Urinary bladder (tissue), 4 donors: ENCODE results near the gene SNAI3. TPM values are rescaled to one million over a fixed set of nuclear protein-coding genes. Genes with fewer than 3 reads are reported as not detected.

Source experiments
- DNase-seq: peaks from one replicate; pipeline ENCODE4 v3.0.0-alpha.2; 2015; ENCODE audit errors: extremely low spot score
- H3K27ac ChIP-seq: one replicate; pipeline ENCODE4 v1.5.1; 2013; ENCODE audit warnings: low read depth, mild to moderate bottlenecking, moderate library complexity
- H3K36me3 ChIP-seq: one replicate; pipeline ENCODE4 v1.6.1; 2013; ENCODE audit warnings: mild to moderate bottlenecking, moderate library complexity; ENCODE audit not compliant: insufficient read depth
- H3K4me1 ChIP-seq: one replicate; pipeline ENCODE4 v1.6.1; 2013; ENCODE audit warnings: mild to moderate bottlenecking, moderate library complexity; ENCODE audit not compliant: insufficient read depth
- H3K4me3 ChIP-seq: one replicate; pipeline ENCODE4 v1.5.1; 2013; ENCODE audit warnings: low read depth, low read length
- WGBS: extraction: QIAGEN DNeasy Blood & Tissue Kit; methylation state at CpG from one replicate; pipeline ENCODE4 v1.1.7; 2013; 5-methylcytosine and 5-hydroxymethylcytosine counted together
- polyA plus RNA-seq: library from polyadenylated mRNA; stranded (reverse); fragments of 200-250 nt; gene quantifications from one replicate; pipeline ENCODE4 v1.2.3, GENCODE V29; 2013
- total RNA-seq: library from RNA; depleted of rRNA; stranded (reverse); fragments of >200 nt; gene quantifications from one replicate; pipeline ENCODE4 v1.2.3, GENCODE V29; 2014
- donor health status: healthy with polysubstance abuse.
- donor health status: healthy.

The SNAI3 gene
- total and polyA plus RNA-seq, 2 donors = 0.82 TPM; not detected in 1

GRCh38 chr16:88653596-88654362 lies 32.5 kb downstream of the SNAI3 start:
- 85% methylated on average over 32 of the region's 32 CpGs for WGBS
- Histone ChIP-seq H3K4me1 (no peaks in the 10 kb centered on the region), H3K36me3 (no peaks in the 10 kb centered on the region)

GRCh38 chr16:88653101-88653500 lies 33.2 kb downstream of the SNAI3 start:
- no peak overlapping the region for H3K27ac ChIP-seq
- no peak for DNase-seq
- 91% methylated on average over 13 of the region's 13 CpGs for WGBS
- no peak overlapping the region for H3K4me3 ChIP-seq
- H3K4me1 ChIP-seq = no peaks in the 10 kb centered on the region
- no peaks in the 10 kb centered on the region for H3K36me3 ChIP-seq

More at GRCh38 chr16:88653596-88654362, 32.5 kb downstream of the SNAI3 start:
- Histone ChIP-seq H3K27ac (no peak overlapping the region), H3K4me3 (no peak overlapping the region)
- DNase-seq = no peak

GRCh38 chr16:88652762-88653063 lies 33.6 kb downstream of the SNAI3 start:
- no peak overlapping the region for H3K27ac ChIP-seq
- H3K36me3 ChIP-seq = no peaks in the 10 kb centered on the region
- 92% methylated on average over 8 of the region's 8 CpGs for WGBS

GRCh38 chr16:88651989-88652761 lies 34.1 kb downstream of the SNAI3 start:
- Histone ChIP-seq H3K36me3 (no peaks in the 10 kb centered on the region), H3K4me3 (no peak overlapping the region), H3K27ac (no peak overlapping the region), H3K4me1 (no peaks in the 10 kb centered on the region)
- DNase-seq = no peak
- WGBS = 90% methylated on average over 29 of the region's 29 CpGs

More at GRCh38 chr16:88652762-88653063, 33.6 kb downstream of the SNAI3 start:
- no peak for DNase-seq
- no peaks in the 10 kb centered on the region for H3K4me1 ChIP-seq
- no peak overlapping the region for H3K4me3 ChIP-seq

- no peak for DNase-seq
- Histone ChIP-seq H3K4me3 (peak overlapping the region; percentile 69), H3K4me1 (no peaks in the 10 kb centered on the region), H3K27ac (peak overlapping the region; percentile 74), H3K36me3 (no peaks in the 10 kb centered on the region)
- 50% methylated on average over 24 of the region's 24 CpGs for WGBS
These were observed 34.9 kb downstream of the SNAI3 start for GRCh38 chr16:88651276-88651988.

GRCh38 chr16:88650749-88651275 lies 35.5 kb downstream of the SNAI3 start, which contains the start of gene CYBA:
Gene CYBA (minus strand): TSS chr16:88651053. CDS start chr16:88651013, 40 bp downstream.
- H3K36me3 ChIP-seq = no peaks in the 10 kb centered on the region
- no peak for DNase-seq
- H3K27ac ChIP-seq = peak within 1 kb of the TSS; percentile 74
- H3K4me3 ChIP-seq = peak within 1 kb of the TSS; percentile 69
- H3K4me1 ChIP-seq = no peaks in the 10 kb centered on the region
- WGBS = 2% methylated on average over 41 of the region's 41 CpGs

GRCh38 chr16:88649924-88650748 lies 36.2 kb downstream of the SNAI3 start:
- WGBS = 19% methylated on average over 37 of the region's 37 CpGs
- Histone ChIP-seq H3K36me3 (no peaks in the 10 kb centered on the region), H3K4me3 (peak overlapping the region; percentile 69), H3K27ac (no peak overlapping the region), H3K4me1 (no peaks in the 10 kb centered on the region)
- no peak for DNase-seq

- H3K4me3 ChIP-seq = no peak overlapping the region
- H3K36me3 ChIP-seq = no peaks in the 10 kb centered on the region
- WGBS = 83% methylated on average over 20 of the region's 20 CpGs
- H3K4me1 ChIP-seq = no peaks in the 10 kb centered on the region
- no peak for DNase-seq
- no peak overlapping the region for H3K27ac ChIP-seq
These were observed 36.9 kb downstream of the SNAI3 start for GRCh38 chr16:88649195-88649923.

GRCh38 chr16:88647178-88648070 lies 38.9 kb downstream of the SNAI3 start:
- H3K4me3 ChIP-seq = no peak overlapping the region
- no peak overlapping the region for H3K27ac ChIP-seq
- 92% methylated on average over 22 of the region's 22 CpGs for WGBS
- H3K4me1 ChIP-seq = no peaks in the 10 kb centered on the region
- no peak for DNase-seq
- H3K36me3 ChIP-seq = no peaks in the 10 kb centered on the region

GRCh38 chr16:88646345-88647034 lies 39.8 kb downstream of the SNAI3 start:
- DNase-seq = no peak
- Histone ChIP-seq H3K36me3 (no peaks in the 10 kb centered on the region), H3K27ac (no peak overlapping the region), H3K4me3 (no peak overlapping the region), H3K4me1 (no peaks in the 10 kb centered on the region)
- WGBS = 87% methylated on average over 28 of the region's 28 CpGs

GRCh38 chr16:88645941-88646340 lies 40.4 kb downstream of the SNAI3 start:
- 89% methylated on average over 23 of the region's 23 CpGs for WGBS
- H3K27ac ChIP-seq = no peak overlapping the region
- H3K4me3 ChIP-seq = no peak overlapping the region
- no peaks in the 10 kb centered on the region for H3K4me1 ChIP-seq
- no peaks in the 10 kb centered on the region for H3K36me3 ChIP-seq
- DNase-seq = no peak
